Nephron progenitor cell (in vitro differentiated cells): Measurements from ENCODE around the gene HMOX1.

ENCODE experiments used
- DNase-seq: peaks from one replicate; pipeline ENCODE4 v3.0.0; 2021
- H3K27ac Mint-ChIP-seq: 2 replicates; pipeline ENCODE4 v1.8.0; 2021; ENCODE audit warnings: mild to moderate bottlenecking, moderate library complexity, mixed read lengths
- H3K27me3 Mint-ChIP-seq: 2 replicates; pipeline ENCODE4 v1.8.0; 2021; ENCODE audit warnings: mild to moderate bottlenecking, low read depth, mixed read lengths; ENCODE audit not compliant: poor library complexity
- H3K36me3 Mint-ChIP-seq: 2 replicates; pipeline ENCODE4 v1.8.0; 2021; ENCODE audit warnings: low read depth, mixed read lengths
- H3K4me1 Mint-ChIP-seq: 2 replicates; pipeline ENCODE4 v1.8.0; 2021; ENCODE audit warnings: mixed read lengths
- H3K4me3 Mint-ChIP-seq: 2 replicates; pipeline ENCODE4 v1.8.0; 2021; ENCODE audit warnings: mild to moderate bottlenecking, moderate library complexity, mixed read lengths
- H3K9me3 Mint-ChIP-seq: 2 replicates; pipeline ENCODE4 v1.8.0; 2021; ENCODE audit warnings: mild to moderate bottlenecking, moderate library complexity, mixed read lengths
- TF ChIP-seq, protein P1 (sequence below): fragments of 200-600 bp; sonication (generic); IDR thresholded peaks from 2 replicates; pipeline ENCODE4 v1.5.0; 2021; ENCODE audit warnings: antibody characterized with exemption

HMOX1 gene

DNA sequence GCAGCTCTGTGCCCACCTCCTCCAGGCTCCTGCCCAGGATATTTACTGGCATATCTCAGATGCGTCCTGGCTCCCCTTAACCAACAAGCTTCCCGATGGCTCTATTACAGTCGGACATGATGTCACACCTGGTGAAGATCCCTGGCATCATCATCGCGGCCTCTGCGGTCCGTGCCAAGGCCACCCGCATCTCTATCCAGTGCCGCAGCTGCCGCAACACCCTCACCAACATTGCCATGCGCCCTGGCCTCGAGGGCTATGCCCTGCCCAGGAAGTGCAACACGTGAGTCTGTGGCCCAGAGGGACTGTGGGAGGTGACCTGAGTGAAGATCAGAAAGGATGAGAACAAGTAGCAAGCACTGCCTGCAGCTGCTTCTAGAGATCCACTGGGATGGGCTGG lies 25.5 kb downstream of the HMOX1 start:
- Mint-ChIP-seq H3K4me3 (no peak overlapping the region), H3K27ac (no peak overlapping the region), H3K36me3 (peaks cover 71% of the 10 kb centered on the region), H3K4me1 (peaks cover 13% of the 10 kb centered on the region), H3K9me3 (no peaks in the 10 kb centered on the region), H3K27me3 (no peaks in the 10 kb centered on the region)
- DNase-seq: no peak
- TF ChIP-seq, protein P1, sequence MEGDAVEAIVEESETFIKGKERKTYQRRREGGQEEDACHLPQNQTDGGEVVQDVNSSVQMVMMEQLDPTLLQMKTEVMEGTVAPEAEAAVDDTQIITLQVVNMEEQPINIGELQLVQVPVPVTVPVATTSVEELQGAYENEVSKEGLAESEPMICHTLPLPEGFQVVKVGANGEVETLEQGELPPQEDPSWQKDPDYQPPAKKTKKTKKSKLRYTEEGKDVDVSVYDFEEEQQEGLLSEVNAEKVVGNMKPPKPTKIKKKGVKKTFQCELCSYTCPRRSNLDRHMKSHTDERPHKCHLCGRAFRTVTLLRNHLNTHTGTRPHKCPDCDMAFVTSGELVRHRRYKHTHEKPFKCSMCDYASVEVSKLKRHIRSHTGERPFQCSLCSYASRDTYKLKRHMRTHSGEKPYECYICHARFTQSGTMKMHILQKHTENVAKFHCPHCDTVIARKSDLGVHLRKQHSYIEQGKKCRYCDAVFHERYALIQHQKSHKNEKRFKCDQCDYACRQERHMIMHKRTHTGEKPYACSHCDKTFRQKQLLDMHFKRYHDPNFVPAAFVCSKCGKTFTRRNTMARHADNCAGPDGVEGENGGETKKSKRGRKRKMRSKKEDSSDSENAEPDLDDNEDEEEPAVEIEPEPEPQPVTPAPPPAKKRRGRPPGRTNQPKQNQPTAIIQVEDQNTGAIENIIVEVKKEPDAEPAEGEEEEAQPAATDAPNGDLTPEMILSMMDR: no peak

DNA sequence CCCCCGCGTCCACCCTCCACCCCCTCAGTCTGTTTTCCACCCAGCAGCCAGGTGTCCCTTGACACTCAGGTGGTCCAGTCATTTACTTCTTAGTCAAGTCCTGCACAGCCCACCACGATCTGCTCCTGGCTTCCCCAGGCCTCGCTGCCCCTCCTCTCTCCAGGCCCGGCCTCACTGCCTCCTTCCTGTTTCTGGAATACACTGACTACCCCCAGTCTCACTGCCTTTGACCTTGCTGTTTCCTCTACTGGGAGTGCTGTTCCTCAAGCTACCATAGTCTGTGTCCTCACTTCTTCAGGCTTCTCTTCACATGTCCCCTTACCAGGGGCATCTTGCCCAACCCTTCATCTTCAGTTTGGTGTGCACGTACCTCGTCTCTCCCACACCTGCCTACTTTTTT lies 26.5 kb downstream of the HMOX1 start:
- H3K9me3 Mint-ChIP-seq: no peaks in the 10 kb centered on the region
- H3K4me1 Mint-ChIP-seq: peaks cover 6% of the 10 kb centered on the region
- TF ChIP-seq, protein P1: no peak
- DNase-seq: no peak
- peaks cover 75% of the 10 kb centered on the region for H3K36me3 Mint-ChIP-seq
- no peaks in the 10 kb centered on the region for H3K27me3 Mint-ChIP-seq
- H3K4me3 Mint-ChIP-seq: no peak overlapping the region
- H3K27ac Mint-ChIP-seq: no peak overlapping the region

DNA sequence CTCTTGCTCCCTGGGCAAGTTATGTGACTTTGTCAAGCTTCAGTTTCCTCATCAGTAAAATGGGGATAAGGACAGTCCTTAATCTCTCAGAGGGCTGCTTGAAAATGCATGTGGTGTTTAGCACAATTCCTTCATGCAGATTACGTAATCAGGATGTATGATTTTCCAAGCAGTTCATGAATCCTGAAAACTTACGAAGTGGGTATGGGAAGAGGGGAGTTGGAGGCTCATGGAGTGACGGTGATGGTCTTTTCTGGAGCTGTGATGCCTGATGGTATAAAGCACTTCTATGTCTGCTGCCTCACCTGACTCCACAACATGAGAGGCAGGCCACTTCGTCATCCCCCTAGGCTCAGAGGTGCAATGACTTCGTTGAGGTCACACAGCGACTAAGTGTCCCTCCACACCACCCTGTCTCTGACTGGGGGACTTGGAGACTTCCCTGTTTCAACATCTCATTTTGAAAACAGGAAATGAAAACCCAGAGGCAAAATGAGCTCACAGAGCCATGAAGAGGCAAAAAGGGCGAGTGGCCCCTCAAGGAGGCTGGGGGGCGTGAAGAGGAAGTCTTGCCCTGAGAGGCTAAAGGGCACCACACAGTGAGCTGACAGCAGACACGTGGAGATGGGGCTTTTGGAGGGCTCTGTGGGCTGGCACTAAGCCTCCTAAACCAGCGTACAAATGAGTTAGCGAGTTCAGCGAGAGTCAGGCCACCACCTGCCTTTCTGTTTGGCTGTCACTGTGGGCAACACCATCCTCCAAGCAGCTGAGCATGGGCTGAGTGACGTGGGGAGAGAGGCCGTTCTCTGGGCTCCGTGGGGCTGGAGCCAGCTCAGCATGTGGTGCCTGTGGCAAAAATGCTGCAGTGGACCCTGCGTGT lies 29.1 kb downstream of the HMOX1 start:
- H3K36me3 Mint-ChIP-seq: peaks cover 66% of the 10 kb centered on the region
- no peaks in the 10 kb centered on the region for H3K9me3 Mint-ChIP-seq
- H3K4me3 Mint-ChIP-seq: no peak overlapping the region
- TF ChIP-seq, protein P1: no peak
- no peaks in the 10 kb centered on the region for H3K27me3 Mint-ChIP-seq
- no peak for DNase-seq
- no peaks in the 10 kb centered on the region for H3K4me1 Mint-ChIP-seq
- H3K27ac Mint-ChIP-seq: no peak overlapping the region

DNA sequence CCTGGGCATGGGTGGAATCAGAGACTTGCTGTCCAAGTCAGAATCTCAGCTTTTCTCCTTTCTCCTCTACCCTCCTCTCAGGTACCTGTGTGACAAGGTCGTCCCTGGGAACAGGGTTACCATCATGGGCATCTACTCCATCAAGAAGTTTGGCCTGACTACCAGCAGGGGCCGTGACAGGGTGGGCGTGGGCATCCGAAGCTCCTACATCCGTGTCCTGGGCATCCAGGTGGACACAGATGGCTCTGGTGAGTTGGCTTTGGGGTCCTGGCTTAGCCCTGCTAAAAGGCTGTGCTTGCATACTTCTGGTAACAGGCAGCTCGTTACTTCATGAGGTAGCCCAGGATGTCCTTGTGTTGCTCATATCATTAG lies 29.8 kb downstream of the HMOX1 start:
- peak overlapping the region; percentile 94 for H3K27ac Mint-ChIP-seq
- H3K4me3 Mint-ChIP-seq: no peak overlapping the region
- no peaks in the 10 kb centered on the region for H3K9me3 Mint-ChIP-seq
- no peaks in the 10 kb centered on the region for H3K27me3 Mint-ChIP-seq
- peaks cover 71% of the 10 kb centered on the region for H3K36me3 Mint-ChIP-seq
- TF ChIP-seq, protein P1: no peak
- no peaks in the 10 kb centered on the region for H3K4me1 Mint-ChIP-seq
- no peak for DNase-seq

DNA sequence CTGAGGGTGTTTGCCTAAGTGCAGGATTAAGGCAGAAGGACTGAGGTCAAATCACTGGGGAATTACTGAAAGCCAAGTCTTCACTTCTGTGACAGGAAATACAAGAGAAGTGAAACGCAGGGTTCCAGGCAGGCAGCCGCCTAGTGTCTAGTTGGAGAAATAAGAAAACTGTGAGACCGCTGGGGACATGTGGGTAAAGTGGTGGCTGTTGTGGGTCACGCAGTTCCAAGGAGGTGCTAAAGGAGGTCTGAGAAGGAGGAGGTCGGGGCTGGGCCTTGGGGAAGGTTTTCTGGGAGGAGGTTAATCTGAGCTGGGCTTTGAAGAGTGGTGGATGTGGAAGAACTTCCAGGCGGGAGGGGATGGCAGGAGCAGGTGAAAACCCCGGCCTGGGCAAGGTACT lies 30.2 kb downstream of the HMOX1 start:
- DNase-seq: no peak
- Mint-ChIP-seq H3K4me3 (no peak overlapping the region), H3K36me3 (peaks cover 73% of the 10 kb centered on the region), H3K27me3 (no peaks in the 10 kb centered on the region), H3K9me3 (no peaks in the 10 kb centered on the region), H3K27ac (peak overlapping the region; percentile 94), H3K4me1 (no peaks in the 10 kb centered on the region)
- TF ChIP-seq, protein P1: no peak

DNA sequence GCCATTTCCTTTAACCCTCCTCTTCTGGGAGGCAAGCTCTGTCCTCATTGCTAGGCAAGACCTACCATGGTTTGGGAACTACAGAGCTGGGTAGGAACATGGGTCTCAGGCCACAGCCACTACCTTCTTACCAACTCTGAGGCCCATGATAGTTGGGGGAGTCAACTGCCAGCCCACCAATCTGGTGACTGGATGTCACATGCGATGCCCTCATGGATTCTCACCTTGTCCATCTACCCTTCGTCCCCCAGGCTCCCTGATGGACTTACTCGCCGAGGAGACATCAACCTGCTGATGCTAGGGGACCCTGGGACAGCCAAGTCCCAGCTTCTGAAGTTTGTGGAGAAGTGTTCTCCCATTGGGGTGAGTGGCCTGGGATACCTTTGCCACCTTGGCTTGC lies 32.7 kb downstream of the HMOX1 start:
- Mint-ChIP-seq H3K4me1 (no peaks in the 10 kb centered on the region), H3K27me3 (no peaks in the 10 kb centered on the region), H3K9me3 (no peaks in the 10 kb centered on the region), H3K36me3 (peaks cover 60% of the 10 kb centered on the region), H3K27ac (no peak overlapping the region), H3K4me3 (no peak overlapping the region)
- TF ChIP-seq, protein P1: no peak
- no peak for DNase-seq
